Sigmoid colon (tissue), 7 donors: ENCODE data around the gene XPNPEP3. TPM values are rescaled to one million over a fixed set of nuclear protein-coding genes. Genes with fewer than 3 reads are reported as not detected.

Source experiments
- DNase-seq: peaks from one replicate; pipeline ENCODE4 v3.0.0-alpha.2; 2019
- H3K27ac ChIP-seq, 4 donors: fragments of 200-600 bp; sonication (generic); one replicate each; pipeline ENCODE4 v1.5.1; 2016 to 2019; ENCODE audit warnings: mild to moderate bottlenecking in 1 of 4
- H3K27me3 ChIP-seq, 3 donors: fragments of 200-600 bp; sonication (generic); one replicate each; pipeline ENCODE4 v1.5.1; 2019; ENCODE audit warnings: mild to moderate bottlenecking in 1 of 3
- H3K36me3 ChIP-seq, 4 donors: fragments of 200-600 bp; sonication (generic); one replicate each; pipeline ENCODE4 v1.5.1; 2016 to 2019
- H3K4me1 ChIP-seq, 4 donors: fragments of 200-600 bp; sonication (generic); one replicate each; pipeline ENCODE4 v1.5.1; 2017 to 2019
- H3K4me3 ChIP-seq, 4 donors: fragments of 200-600 bp; sonication (generic); one replicate each; pipeline ENCODE4 v1.5.1; 2017 to 2019; ENCODE audit warnings: mild to moderate bottlenecking in 2 of 4, moderate library complexity in 1 of 4
- H3K9me3 ChIP-seq, 4 donors: fragments of 200-600 bp in 3 of 4; sonication (generic) in 3 of 4; one replicate each; pipeline versions ENCODE4 v1.5.1 to v1.6.1; 2013 to 2019
- CTCF ChIP-seq, 4 experiments: fragments of 450-650 bp in 3 of 4; fragments of 200-600 bp in 1 of 4; IDR thresholded peaks; one replicate each; pipeline ENCODE4 v1.5.1; 2016 to 2019; ENCODE audit warnings: antibody characterized with exemption in 4 of 4, mild to moderate bottlenecking in 3 of 4, moderate library complexity in 2 of 4
- EP300 ChIP-seq, 4 donors: sonication (generic); formaldehyde crosslinking; IDR thresholded peaks; one replicate each; pipeline ENCODE4 v1.6.1; 2017; ENCODE audit warnings: antibody characterized with exemption in 4 of 4
- POLR2A ChIP-seq, 2 donors: fragments of 450-650 bp; IDR thresholded peaks; one replicate each; pipeline ENCODE4 v1.6.1; 2016; ENCODE audit warnings: antibody characterized with exemption in 2 of 2, mild to moderate bottlenecking in 2 of 2, moderate library complexity in 2 of 2
- POLR2AphosphoS5 ChIP-seq, 4 donors: sonication (generic); formaldehyde crosslinking; IDR thresholded peaks; one replicate each; pipeline ENCODE4 v1.6.1; 2017; ENCODE audit warnings: antibody characterized with exemption in 4 of 4
- WGBS, 2 donors: extraction: QIAGEN DNeasy Blood & Tissue Kit; methylation state at CpG; one replicate each; pipeline ENCODE4 v1.1.7; 2013; 5-methylcytosine and 5-hydroxymethylcytosine counted together
- intact Hi-C: fragments of 100-400 bp; cut with DNase I; formaldehyde crosslinking; loops from one replicate; pipeline ENCODE4 v1.15.1; 2023
- polyA plus RNA-seq, 3 donors: library from polyadenylated mRNA; stranded (reverse); fragments of 200-250 nt; gene quantifications; one replicate each; pipeline ENCODE4 v1.2.3, GENCODE V29; 2013
- total RNA-seq, 4 donors: library from RNA; depleted of rRNA; stranded (reverse); fragments of >200 nt; gene quantifications; one replicate each; pipeline ENCODE4 v1.1.0, GENCODE V29; 2016
- donor health status: healthy with polysubstance abuse.
- donor health status: Bipolar disorder and iron deficiency.
- donor health status: healthy.

Gene XPNPEP3
- total and polyA plus RNA-seq, 7 donors: 3.9 to 13.6 (median 9.6) TPM

GRCh38 chr22:40973144-40973543, 116.2 kb downstream of the XPNPEP3 start:
- H3K9me3 ChIP-seq: no peaks in the 10 kb centered on the region
- H3K4me1 ChIP-seq: no peaks in the 10 kb centered on the region
- H3K4me3 ChIP-seq: no peak overlapping the region
- peaks cover 6 to 50% (median 20%) of the 10 kb centered on the region in 4 donors for H3K36me3 ChIP-seq
- H3K27me3 ChIP-seq: no peaks in the 10 kb centered on the region
- WGBS, 2 donors: 95 to 98% methylated on average over 13 of the region's 13 CpGs
- DNase-seq: peak; percentile 48
- intact Hi-C loops: no loop called here
- H3K27ac ChIP-seq: no peak overlapping the region
- no peak for TF ChIP-seq POLR2A (IDR thresholded peaks at IDR 0.05)
- no peak for TF ChIP-seq CTCF (IDR thresholded peaks at IDR 0.05)
- no peak for TF ChIP-seq EP300 (IDR thresholded peaks at IDR 0.05)
- peak in 1 of 4 donors; percentile 9 for TF ChIP-seq POLR2AphosphoS5 (IDR thresholded peaks at IDR 0.05)

GRCh38 chr22:40975366-40975765, 118.4 kb downstream of the XPNPEP3 start:
- no peaks in the 10 kb centered on the region for H3K27me3 ChIP-seq
- 75 to 79% methylated on average over 1 of the region's 1 CpG for WGBS, 2 donors
- no peak overlapping the region for H3K4me3 ChIP-seq
- intact Hi-C loops: no loop called here
- no peaks in the 10 kb centered on the region for H3K4me1 ChIP-seq
- TF ChIP-seq CTCF (IDR thresholded peaks at IDR 0.05) (no peak), POLR2AphosphoS5 (IDR thresholded peaks at IDR 0.05) (no peak), EP300 (IDR thresholded peaks at IDR 0.05) (no peak), POLR2A (IDR thresholded peaks at IDR 0.05) (no peak)
- no peak for DNase-seq
- H3K27ac ChIP-seq: no peak overlapping the region
- peaks cover 6 to 29% (median 16%) of the 10 kb centered on the region in 4 donors for H3K36me3 ChIP-seq
- no peaks in the 10 kb centered on the region for H3K9me3 ChIP-seq

GRCh38 chr22:40976866-40977700, 120.1 kb downstream of the XPNPEP3 start:
- WGBS, 2 donors: 90% methylated on average over 18 of the region's 18 CpGs
- H3K27ac ChIP-seq: no peak overlapping the region
- H3K4me3 ChIP-seq: no peak overlapping the region
- H3K9me3 ChIP-seq: no peaks in the 10 kb centered on the region
- peaks cover 6 to 17% (median 12%) of the 10 kb centered on the region in 4 donors for H3K36me3 ChIP-seq
- peaks cover 0 to 2% (median 0%) of the 10 kb centered on the region in 4 donors for H3K4me1 ChIP-seq
- intact Hi-C loops: no loop called here
- peak; percentile 28 for DNase-seq
- no peak for TF ChIP-seq POLR2A (IDR thresholded peaks at IDR 0.05)
- no peak for TF ChIP-seq CTCF (IDR thresholded peaks at IDR 0.05)
- TF ChIP-seq POLR2AphosphoS5 (IDR thresholded peaks at IDR 0.05): no peak
- no peak for TF ChIP-seq EP300 (IDR thresholded peaks at IDR 0.05)
- H3K27me3 ChIP-seq: no peaks in the 10 kb centered on the region

GRCh38 chr22:40979198-40979597, 122.2 kb downstream of the XPNPEP3 start:
- intact Hi-C loops: no loop called here
- H3K9me3 ChIP-seq: no peaks in the 10 kb centered on the region
- no peak overlapping the region for H3K4me3 ChIP-seq
- no peak overlapping the region for H3K27ac ChIP-seq
- DNase-seq: no peak
- H3K36me3 ChIP-seq: no peaks in the 10 kb centered on the region
- H3K27me3 ChIP-seq: no peaks in the 10 kb centered on the region
- TF ChIP-seq POLR2A (IDR thresholded peaks at IDR 0.05) (no peak), POLR2AphosphoS5 (IDR thresholded peaks at IDR 0.05) (no peak), EP300 (IDR thresholded peaks at IDR 0.05) (no peak), CTCF (IDR thresholded peaks at IDR 0.05) (no peak)
- WGBS, 2 donors: 95 to 96% methylated on average over 7 of the region's 7 CpGs
- H3K4me1 ChIP-seq: peaks cover 0 to 14% (median 9%) of the 10 kb centered on the region in 4 donors
